ENCODE results near the gene COL18A1. TPM values are rescaled to one million over a fixed set of nuclear protein-coding genes. Genes with fewer than 3 reads are reported as not detected.

COL18A1 gene
- total RNA-seq, 1 donor from 2014 or later: 535 TPM

DNA sequence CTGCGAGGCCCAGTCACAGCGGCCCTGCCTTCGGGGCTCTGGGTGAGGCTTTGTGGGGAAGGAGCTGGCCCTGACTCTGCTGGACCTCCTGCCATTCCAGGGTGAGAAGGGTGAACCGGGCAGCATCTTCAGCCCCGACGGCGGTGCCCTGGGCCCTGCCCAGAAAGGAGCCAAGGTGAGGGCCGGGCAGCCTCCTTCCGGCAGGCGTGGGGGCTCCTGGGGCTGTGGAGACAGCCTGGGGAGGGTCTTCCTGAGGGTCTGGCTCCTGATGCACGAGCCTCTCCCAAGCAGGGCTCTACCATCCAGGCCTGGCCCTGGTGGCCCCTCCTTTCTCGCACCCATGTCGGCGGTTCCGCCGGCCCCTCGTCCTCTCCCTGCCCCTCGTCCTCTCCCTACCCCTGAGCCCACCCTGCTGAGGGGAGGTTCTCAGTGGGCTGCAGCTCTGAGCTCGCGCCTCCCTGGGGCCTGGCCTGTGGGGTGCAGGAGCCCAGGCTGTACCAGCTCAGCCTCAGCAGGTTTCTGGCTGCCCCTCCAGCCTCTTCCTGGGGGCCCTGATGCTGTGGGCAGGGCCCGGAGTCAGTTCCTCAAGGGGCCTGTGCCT lies 88.5 kb downstream of the COL18A1 start:
- TF ChIP-seq, protein P1, sequence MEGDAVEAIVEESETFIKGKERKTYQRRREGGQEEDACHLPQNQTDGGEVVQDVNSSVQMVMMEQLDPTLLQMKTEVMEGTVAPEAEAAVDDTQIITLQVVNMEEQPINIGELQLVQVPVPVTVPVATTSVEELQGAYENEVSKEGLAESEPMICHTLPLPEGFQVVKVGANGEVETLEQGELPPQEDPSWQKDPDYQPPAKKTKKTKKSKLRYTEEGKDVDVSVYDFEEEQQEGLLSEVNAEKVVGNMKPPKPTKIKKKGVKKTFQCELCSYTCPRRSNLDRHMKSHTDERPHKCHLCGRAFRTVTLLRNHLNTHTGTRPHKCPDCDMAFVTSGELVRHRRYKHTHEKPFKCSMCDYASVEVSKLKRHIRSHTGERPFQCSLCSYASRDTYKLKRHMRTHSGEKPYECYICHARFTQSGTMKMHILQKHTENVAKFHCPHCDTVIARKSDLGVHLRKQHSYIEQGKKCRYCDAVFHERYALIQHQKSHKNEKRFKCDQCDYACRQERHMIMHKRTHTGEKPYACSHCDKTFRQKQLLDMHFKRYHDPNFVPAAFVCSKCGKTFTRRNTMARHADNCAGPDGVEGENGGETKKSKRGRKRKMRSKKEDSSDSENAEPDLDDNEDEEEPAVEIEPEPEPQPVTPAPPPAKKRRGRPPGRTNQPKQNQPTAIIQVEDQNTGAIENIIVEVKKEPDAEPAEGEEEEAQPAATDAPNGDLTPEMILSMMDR (conservative IDR thresholded peaks at IDR 0.05; ENCODE audit: low read depth, low read length): no peak
- no peak for DNase-seq (ENCODE audit: low read depth)
- no peak overlapping the region for H3K4me3 ChIP-seq (ENCODE audit: low read depth, low read length)

DNA sequence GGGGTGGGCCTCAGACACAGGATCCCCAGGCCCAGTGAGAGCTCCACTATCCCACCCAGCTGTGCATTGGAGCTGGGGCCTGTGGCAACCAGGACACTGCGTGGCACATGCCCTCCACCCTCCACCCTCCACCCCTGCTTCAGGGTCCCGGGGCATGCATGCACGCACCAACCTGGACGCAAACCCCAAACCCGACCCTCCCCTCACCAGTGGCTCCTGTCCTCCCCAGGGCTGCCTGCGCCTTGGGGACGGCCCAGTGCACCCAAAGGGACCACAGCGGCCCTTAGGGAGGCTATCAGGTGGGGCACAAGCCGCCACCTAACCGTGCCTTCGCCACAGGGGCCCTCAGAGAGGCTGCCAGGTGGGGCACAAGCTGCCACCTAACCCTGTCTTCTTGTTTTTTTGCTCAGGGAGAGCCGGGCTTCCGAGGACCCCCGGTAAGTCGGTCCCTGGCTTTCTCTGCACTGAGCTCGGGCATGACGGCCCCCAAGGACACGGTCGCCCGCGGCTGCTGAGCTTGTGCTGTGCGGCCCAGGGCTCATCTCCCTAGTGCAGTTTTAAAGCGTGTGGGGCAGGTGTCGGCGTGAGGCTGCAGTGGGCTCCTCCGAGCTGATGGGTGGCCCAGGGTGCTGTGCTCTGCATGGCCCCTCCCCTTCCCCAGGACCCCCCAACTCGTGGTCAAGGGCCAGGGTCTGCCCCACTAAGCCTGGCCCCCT lies 89.3 kb downstream of the COL18A1 start:
- TF ChIP-seq, protein P1 (conservative IDR thresholded peaks at IDR 0.05; ENCODE audit: low read depth, low read length): no peak
- no peak overlapping the region for H3K4me3 ChIP-seq (ENCODE audit: low read depth, low read length)
- no peak for DNase-seq (ENCODE audit: low read depth)

DNA sequence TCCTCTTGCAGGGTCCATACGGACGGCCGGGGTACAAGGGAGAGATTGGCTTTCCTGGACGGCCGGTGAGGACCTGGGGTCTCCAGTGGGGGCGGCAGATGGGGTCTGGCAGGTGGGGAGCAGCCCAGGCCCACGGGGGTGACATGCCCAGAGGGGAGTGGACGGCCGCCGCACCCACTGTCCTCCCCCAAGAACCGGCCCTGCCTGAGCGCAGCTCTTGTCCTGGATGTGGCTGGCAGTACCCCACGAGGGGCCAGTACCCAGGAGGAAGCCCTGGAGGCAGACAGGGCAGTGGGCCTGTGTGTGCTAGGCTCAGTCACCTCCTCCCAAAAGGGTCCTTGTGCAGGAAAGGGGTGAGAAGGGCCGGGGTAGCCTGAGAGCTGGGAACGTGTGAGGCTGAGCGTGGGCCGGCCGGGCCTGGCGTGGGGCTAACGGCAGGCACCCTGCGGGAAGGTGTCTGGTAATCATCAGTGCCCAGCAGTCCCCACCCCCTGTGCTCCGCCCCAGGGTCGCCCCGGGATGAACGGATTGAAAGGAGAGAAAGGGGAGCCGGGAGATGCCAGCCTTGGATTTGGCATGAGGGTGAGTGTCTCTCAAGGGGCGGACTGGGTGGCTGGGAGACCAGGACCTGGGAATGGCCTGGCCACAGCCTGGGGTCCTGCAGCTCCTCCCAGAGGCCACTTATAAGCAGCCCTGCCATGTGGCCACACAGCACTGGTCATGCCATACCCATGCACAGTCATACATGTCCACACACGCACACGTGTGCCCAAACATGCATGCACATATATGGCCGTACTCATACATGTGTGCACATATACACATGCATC lies 90.1 kb downstream of the COL18A1 start:
- TF ChIP-seq, protein P1 (conservative IDR thresholded peaks at IDR 0.05; ENCODE audit: low read depth, low read length): no peak
- DNase-seq (ENCODE audit: low read depth): no peak
- no peak overlapping the region for H3K4me3 ChIP-seq (ENCODE audit: low read depth, low read length)

DNA sequence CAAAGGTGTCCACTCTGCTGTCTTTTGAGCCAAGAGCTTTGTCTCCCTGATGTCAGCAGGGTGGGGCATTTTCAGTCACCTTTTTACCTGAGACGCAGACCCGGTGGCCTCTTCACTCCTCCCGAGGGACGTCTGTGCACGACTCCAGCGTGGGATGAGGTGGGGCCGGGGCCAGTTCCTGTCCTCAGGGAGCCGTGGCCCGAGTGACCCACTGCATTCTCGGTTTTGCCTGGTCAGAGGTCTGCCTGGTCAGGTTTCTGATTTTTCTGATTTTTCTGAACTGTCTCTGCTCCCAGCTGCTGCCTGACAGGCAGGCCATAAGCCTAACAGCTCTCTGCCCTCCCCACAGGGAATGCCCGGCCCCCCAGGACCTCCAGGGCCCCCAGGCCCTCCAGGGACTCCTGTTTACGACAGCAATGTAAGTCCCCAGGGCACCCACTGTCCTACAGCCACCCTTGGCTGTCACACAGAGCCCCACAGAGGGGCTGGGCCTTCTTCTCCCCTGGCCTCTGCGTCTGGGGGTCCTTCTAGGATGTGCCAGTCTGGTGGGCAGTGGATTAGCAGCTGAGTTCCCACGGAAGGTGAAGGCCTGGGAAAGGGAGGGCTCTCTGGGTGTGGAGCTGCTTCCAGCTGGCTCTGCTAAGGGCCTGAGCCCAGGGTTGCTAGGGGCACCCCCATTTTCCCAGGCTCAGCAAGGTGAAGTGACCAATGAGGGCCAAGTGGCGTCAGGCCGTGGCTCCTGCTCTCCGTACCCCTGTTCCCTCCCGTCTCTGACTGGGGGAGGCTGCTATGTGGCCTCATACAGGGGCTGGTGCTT lies 91.4 kb downstream of the COL18A1 start:
- H3K4me3 ChIP-seq (ENCODE audit: low read depth, low read length): no peak overlapping the region
- TF ChIP-seq, protein P1 (conservative IDR thresholded peaks at IDR 0.05; ENCODE audit: low read depth, low read length): no peak
- DNase-seq (ENCODE audit: low read depth): no peak

DNA sequence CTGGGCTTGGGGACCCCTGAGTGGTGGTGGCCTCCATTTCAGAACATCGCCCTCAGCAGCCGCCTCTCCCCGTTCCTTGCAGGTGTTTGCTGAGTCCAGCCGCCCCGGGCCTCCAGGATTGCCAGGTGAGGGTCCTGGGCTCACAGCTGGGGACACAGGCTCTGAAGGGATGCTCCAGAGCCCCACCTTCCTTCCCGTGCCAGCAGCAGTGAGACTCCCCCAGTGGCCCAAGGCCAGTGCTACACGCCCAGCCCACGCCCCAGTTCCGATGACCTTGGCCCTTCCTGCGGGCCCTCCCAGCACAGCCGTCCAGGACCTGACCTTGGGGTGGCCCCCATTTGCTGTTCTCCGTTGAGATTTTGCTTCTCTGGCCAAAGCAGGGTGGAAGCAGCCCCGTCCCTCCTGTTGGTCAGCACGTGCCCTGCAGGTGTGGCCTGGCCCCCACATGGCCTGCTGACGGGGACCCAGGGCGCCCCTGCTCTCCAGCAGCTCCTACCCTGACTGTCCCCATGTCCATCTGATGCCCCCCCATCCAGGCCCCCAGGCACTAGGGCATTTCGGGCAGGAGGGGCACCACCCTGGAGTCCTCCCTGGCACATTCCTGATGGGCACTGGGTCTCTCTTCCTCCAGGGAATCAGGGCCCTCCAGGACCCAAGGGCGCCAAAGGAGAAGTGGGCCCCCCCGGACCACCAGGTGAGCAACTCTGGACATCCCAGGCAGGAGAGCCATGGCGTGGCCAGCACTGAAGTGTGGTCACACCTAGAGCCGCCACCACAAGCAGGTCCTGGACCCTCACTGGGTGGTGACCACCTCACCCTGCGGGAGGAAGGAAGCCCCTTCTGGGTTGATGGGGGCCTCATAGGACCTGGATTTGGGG lies 92.2 kb downstream of the COL18A1 start:
- DNase-seq (ENCODE audit: low read depth): no peak
- no peak overlapping the region for H3K4me3 ChIP-seq (ENCODE audit: low read depth, low read length)
- TF ChIP-seq, protein P1 (conservative IDR thresholded peaks at IDR 0.05; ENCODE audit: low read depth, low read length): no peak

Measured in epithelial cell of proximal tubule (primary cell).